Measurements from ENCODE around the gene CYP8B1. TPM values are rescaled to one million over a fixed set of nuclear protein-coding genes. Genes with fewer than 3 reads are reported as not detected.

CYP8B1 gene
- total and polyA plus RNA-seq, 2 of the 13 experiments (the other 11 are each of a cell fraction or from before 2014, with no cell fraction given), result 0.58 to 2.0 TPM

- TF ChIP-seq ZNF646 (CRISPR knock-in tag; IDR thresholded peaks at IDR 0.05), result no peak
- TF ChIP-seq ATF3 (CRISPR knock-in tag; IDR thresholded peaks at IDR 0.05), result peak; percentile 69; the same call in 1 of the 2 replicates
- peak; percentile 85; the same call in 1 of the 2 replicates for TF ChIP-seq FOXP1 (IDR thresholded peaks at IDR 0.05)
- TF ChIP-seq FOXP1 (CRISPR knock-in tag; IDR thresholded peaks at IDR 0.05), result peak; percentile 86
- peak; percentile 40; the same call in 1 of the 2 replicates for TF ChIP-seq ZNF614 (CRISPR knock-in tag; IDR thresholded peaks at IDR 0.05; ENCODE audit: borderline replicate concordance)
- TF ChIP-seq, protein P1, sequence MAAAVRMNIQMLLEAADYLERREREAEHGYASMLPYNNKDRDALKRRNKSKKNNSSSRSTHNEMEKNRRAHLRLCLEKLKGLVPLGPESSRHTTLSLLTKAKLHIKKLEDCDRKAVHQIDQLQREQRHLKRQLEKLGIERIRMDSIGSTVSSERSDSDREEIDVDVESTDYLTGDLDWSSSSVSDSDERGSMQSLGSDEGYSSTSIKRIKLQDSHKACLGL (CRISPR knock-in tag; IDR thresholded peaks at IDR 0.05), result no peak
- TF ChIP-seq ZSCAN12 (CRISPR knock-in tag; IDR thresholded peaks at IDR 0.05), result no peak
- no peak for TF ChIP-seq RBM39 (IDR thresholded peaks at IDR 0.05; ENCODE audit: low read depth, low read length, poor library complexity, severe bottlenecking)
- TF ChIP-seq, protein P2, sequence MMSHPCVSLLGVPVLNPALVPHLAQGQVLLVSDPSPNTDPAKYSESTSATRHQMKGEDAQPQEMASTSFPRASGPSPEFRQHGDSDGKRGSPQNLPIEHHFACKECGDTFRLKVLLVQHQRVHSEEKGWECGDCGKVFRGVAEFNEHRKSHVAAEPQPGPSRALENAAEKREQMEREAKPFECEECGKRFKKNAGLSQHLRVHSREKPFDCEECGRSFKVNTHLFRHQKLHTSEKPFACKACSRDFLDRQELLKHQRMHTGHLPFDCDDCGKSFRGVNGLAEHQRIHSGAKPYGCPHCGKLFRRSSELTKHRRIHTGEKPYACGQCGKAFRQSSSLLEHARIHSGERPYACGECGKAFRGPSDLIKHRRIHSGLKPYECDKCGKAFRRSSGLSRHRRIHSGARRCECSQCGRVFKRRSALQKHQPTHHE (CRISPR knock-in tag; IDR thresholded peaks at IDR 0.05; ENCODE audit: borderline replicate concordance), result no peak
- no peak for TF ChIP-seq ZNF180 (CRISPR knock-in tag; IDR thresholded peaks at IDR 0.05; ENCODE audit: borderline replicate concordance, low read depth)
- TF ChIP-seq ZNF616 (CRISPR knock-in tag; IDR thresholded peaks at IDR 0.05; ENCODE audit: low read depth), result no peak
- TF ChIP-seq, protein P3, sequence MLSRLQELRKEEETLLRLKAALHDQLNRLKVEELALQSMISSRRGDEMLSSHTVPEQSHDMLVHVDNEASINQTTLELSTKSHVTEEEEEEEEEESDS (CRISPR knock-in tag; IDR thresholded peaks at IDR 0.05; ENCODE audit: borderline replicate concordance), result 0 out of 2 replicates have a peak, but pooled peaks have one; percentile 17
- peak; percentile 96 for TF ChIP-seq MED1 (CRISPR knock-in tag; IDR thresholded peaks at IDR 0.05)
- TF ChIP-seq PHF20 (CRISPR knock-in tag; IDR thresholded peaks at IDR 0.05), result no peak
- no peak for TF ChIP-seq MAF1 (CRISPR knock-in tag; IDR thresholded peaks at IDR 0.05; ENCODE audit: borderline replicate concordance)
- TF ChIP-seq ZNF18 (CRISPR knock-in tag; IDR thresholded peaks at IDR 0.05; ENCODE audit: insufficient replicate concordance), result peak; percentile 89
- TF ChIP-seq ZKSCAN8 (CRISPR knock-in tag; IDR thresholded peaks at IDR 0.05; ENCODE audit: borderline replicate concordance), result no peak; the same call in 1 of the 2 replicates
- peak; percentile 76; the same call in 1 of the 2 replicates for TF ChIP-seq ZNF788 (CRISPR knock-in tag; IDR thresholded peaks at IDR 0.05; ENCODE audit: borderline replicate concordance)
Measured at GRCh38 chr3:42855547-42856380, 19.9 kb downstream of the CYP8B1 start (continued).

Measured in HepG2 (cell line).